Hematopoietic multipotent progenitor cell treated with erythropoietin and hydrocortisone succinate and interleukin-3 and kit ligand, for 8 days (in vitro differentiated cells): ENCODE data around the gene PRTN3.
"Not testable (repeated sequence)": the region's sequence is repeated elsewhere in the genome, so short reads cannot be mapped to it uniquely, and the experiment has no call there.

Experiments
- DNase-seq: peaks from one replicate; pipeline ENCODE4 v3.0.0-alpha.2; 2015

Gene PRTN3

DNA sequence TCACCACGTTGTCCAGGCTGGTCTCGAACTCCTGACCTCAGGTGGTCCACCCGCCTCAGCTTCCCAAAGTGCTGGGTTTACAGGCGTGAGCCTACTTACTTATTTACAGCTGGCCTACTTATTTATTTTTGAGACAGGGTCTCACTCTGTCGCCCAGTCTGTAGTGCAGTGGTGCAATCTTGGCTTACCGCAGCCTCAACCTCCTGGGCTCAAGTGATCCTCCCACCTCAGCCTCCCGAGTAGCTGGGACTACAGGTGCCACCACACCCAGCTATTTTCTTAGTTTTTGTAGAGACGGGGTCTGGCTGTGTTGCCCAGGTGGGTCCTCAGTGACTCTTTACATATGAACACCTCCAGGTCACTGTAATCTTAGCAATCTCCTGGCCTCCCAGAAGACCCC, 8.4 kb downstream of the PRTN3 start:
- not testable (repeated sequence) for DNase-seq

DNA sequence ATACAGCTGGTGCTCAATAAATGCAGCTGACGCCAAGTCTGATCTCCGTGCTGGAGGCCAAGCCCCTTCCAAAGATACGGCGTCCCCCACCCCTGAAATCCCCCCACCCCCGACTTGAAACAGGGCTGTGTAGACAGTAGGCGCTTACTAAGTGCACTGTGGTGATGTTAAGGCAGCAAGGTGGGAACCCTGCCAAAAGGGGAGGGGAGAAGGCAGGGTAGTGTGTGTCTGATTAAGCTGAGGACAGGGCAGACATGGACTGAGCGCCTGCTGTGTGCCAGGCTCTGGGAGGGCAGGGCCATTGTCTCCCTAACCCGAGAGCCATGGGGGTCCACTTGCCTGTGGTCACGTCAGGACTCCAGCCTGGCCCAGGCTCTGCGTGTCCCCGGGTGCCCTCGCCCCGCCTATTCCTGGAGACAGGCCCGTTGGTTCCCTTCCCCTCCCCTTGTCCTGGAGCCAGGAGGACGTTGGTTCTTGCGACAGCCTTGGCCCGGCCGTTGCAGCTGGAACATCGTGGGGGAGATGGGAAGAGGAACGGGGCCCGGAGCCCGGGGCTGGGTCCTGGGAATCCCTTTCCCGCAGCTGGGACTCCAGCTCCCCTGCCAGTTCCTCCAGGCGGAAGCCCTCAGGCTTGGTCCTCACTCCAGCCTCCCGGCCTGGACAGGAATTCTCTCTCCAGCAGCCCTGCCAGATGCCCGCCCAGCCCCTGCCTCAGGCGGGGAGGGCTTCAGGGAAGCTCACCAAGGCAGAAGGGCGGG, 9.6 kb downstream of the PRTN3 start:
- DNase-seq: peak; percentile 71

DNA sequence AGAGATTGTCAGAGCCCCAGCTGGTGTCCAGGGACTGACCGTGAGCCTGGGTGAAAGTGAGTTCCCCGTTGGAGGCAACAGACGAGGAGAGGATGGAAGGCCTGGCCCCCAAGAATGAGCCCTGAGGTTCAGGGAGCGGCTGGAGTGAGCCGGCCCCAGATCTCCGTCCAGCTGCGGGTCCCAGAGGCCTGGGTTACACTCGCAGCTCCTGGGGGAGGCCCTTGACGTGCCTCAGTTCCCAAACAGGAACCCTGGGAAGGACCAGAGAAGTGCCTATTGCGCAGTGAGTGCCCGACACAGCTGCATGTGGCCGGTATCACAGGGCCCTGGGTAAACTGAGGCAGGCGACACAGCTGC, 10.2 kb downstream of the PRTN3 start:
- no peak for DNase-seq

DNA sequence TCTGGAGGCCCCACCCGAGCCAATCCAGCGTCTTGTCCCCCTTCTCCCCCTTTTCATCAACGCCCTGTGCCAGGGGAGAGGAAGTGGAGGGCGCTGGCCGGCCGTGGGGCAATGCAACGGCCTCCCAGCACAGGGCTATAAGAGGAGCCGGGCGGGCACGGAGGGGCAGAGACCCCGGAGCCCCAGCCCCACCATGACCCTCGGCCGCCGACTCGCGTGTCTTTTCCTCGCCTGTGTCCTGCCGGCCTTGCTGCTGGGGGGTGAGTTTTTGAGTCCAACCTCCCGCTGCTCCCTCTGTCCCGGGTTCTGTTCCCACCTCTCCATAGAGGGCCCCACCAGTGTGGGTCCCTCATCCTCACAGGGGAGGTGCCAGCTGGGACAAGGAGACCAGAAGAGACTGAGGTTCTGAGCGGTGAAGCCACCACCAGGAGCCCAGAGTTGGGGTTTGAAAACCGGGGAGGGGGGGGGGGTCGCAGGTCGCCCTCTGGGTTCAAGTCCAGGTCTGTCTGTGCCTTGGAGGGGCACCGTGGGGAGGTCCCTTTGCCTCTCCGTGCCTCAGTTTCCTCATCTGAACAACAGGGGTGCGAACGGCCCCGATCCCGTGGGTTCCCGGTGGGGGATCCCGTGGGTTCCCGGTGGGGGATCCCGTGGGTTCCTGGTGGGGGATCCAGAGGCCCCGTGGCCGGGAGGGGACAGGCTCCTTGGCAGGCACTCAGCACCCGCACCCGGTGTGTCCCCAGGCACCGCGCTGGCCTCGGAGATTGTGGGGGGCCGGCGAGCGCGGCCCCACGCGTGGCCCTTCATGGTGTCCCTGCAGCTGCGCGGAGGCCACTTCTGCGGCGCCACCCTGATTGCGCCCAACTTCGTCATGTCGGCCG, 11.6 kb downstream of the PRTN3 start, which contains the start of gene ELANE:
Gene ELANE, plus strand, starts transcription at position 168 of the 878 bp plus-strand sequence. Its CDS starts 26 bp downstream, at position 194.
- DNase-seq: no peak

- DNase-seq: no peak
Measured at GRCh38 chr19:853014-853585, 12.3 kb downstream of the PRTN3 start.

- DNase-seq: not testable (repeated sequence)
Measured at GRCh38 chr19:853614-854220, 12.9 kb downstream of the PRTN3 start.

DNA sequence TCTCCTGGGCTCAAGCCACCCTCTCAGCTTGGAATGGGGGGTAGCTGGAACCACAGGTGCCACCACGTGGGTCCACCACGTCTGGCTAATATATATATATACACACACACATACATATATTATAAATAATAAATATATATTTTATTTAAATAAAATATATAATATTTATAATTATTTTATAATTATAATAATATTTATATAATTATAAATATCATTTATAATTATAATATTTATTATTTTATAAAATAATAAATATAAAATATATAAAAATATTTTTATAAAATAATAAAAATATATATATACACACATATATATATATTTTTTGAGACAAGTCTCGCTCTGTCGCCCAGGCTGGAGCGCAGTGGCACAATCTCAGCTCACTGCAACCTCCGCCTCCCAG, 13.8 kb downstream of the PRTN3 start:
- no peak for DNase-seq

DNA sequence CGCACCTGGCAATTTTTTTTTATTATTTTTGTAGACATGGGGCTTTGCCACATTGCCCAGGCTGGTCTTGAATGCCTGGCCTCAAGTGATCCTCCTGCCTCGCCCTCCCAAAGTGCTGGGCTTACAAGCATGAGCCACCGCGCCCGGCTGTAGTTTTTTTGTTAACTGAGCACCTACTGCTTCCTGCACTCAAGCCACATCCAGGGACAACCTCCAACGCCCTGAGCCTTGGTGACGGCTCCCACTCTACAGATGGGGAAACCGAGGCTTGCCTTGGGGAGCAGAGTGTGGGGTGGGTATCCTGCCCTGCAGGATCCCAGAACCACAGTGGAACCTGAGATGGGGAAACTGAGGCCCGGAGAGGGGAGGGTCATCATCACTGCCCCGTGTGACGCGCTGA, 14.3 kb downstream of the PRTN3 start:
- no peak for DNase-seq

- DNase-seq: no peak
Measured at GRCh38 chr19:855566-856120, 14.8 kb downstream of the PRTN3 start.

DNA sequence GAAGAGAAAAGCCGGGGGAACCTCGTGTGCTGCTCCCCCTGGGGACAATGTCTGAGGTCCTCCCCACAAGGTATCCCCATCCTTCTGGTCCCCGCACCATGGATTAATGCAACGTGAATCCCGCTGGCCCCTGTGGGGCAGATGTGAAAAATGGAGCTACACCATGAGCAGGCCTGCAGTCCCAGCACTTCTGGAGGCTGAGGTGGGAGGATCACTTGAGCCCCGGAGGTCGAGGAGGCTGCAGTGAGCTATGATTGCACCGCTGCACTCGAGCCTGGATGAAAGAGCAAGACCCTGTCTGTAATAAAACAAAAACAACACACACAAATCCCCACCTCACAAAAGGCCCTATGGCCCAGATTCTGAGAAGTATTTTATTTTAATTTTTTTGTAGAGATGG, 17.5 kb downstream of the PRTN3 start:
- no peak for DNase-seq

GRCh38 chr19:858868-859843, 18.4 kb downstream of the PRTN3 start, which contains the start of gene CFD:
Gene CFD (plus strand): TSS chr19:859664. CDS start chr19:859690, 26 bp downstream.
- no peak for DNase-seq

GRCh38 chr19:861141-861755, 20.4 kb downstream of the PRTN3 start:
- no peak for DNase-seq

DNA sequence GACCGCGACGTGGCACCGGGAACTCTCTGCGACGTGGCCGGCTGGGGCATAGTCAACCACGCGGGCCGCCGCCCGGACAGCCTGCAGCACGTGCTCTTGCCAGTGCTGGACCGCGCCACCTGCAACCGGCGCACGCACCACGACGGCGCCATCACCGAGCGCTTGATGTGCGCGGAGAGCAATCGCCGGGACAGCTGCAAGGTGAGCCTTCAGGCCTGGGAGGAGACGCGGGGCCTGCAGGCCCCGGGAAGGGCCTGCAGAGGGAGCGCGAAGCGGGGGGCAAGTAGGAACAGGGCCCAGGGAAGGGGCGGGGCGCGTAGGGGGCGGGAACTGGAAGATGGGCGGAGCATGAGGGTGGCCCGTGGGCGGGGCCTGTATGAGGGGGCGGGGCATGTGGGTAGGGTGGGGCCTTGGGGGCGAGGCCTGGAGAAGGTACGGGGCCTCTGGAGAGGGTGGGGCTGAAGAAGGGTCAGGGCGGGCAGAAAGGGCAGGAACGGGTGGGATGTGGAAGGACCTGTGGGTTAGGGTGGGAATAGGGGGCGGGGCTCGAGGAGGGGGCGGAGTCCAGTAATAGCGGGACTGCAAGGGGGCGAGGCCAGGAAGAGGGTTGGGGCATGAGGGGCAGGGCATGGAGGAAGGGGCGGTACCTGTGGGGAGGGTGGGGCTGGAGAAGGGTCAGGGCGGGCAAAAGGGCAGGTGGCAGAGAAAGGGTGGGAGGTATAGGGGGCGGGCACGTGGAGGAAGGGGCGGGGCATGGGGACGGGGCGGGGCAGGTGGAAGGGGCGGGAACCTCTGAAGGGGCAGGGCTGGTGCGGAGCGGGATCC, 21.2 kb downstream of the PRTN3 start:
- peak; percentile 84 for DNase-seq

DNA sequence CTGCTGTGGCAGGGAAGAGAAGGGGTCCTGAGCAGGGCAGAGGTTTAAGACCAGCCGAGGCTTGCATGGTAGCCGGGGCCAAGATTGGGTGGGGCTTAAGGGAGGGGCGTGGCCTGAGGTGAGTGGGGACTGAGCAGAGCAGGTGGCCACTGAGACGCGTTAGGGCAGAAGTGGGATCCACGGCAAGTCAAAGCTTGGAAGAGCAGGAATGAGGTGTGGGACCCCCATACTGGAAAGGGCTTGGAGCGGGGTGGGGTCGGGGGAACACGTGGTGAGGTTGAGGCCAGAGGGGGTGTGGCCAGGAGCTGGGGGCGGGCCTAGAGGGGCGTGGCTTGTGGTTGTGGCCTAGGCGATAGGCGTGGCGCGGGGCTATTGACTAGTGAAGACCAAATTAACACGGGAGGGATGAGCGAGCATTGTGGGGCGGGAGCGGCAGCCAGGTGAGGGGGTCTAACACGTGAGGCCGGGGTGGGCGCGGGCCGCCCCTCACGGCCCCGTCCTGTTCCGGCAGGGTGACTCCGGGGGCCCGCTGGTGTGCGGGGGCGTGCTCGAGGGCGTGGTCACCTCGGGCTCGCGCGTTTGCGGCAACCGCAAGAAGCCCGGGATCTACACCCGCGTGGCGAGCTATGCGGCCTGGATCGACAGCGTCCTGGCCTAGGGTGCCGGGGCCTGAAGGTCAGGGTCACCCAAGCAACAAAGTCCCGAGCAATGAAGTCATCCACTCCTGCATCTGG, 21.9 kb downstream of the PRTN3 start:
- DNase-seq: peak; percentile 83

- no peak for DNase-seq
Measured at GRCh38 chr19:863315-863620, 22.5 kb downstream of the PRTN3 start.

GRCh38 chr19:866769-867300, 26.0 kb downstream of the PRTN3 start:
- no peak for DNase-seq

- DNase-seq: no peak
Measured at GRCh38 chr19:867301-867793, 26.5 kb downstream of the PRTN3 start.

DNA sequence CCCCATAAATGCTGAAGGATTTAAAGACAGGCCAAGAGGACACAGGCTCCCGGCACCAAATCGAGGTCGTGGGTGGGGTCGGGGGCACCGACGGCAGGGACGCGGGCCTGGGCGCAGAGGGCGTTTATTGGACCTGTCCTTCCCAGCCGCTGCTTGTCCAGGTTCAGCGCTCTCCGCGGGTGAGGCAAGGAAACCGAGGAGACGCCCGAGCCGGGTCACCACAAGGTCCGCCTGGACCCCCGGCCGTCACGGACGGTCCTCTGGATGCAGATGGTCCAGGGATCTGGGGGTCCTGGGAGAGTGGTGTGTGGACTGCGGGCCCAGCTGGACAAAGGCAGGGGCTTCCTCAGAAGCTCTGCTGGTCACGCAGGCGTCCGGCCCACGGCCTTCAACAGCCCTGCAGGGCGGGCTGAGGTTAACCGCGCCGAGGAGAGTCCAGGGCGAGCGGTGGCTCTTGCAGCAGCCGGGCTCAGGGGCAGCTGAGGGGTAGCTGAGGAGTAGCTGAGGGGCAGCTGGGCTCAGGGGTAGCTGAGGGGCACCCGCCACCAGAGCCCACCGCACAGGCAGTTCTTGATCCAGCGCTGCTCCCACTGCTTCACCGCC, 27.2 kb downstream of the PRTN3 start:
- no peak for DNase-seq
